HG03045 (cell line): Measurements from ENCODE around the gene OSBPL6.

Experiments used
- ATAC-seq: cut with Tn5 transposase; IDR thresholded peaks from one replicate; pipeline ENCODE4 v1.9.1; 2021; ENCODE audit warnings: mild to moderate bottlenecking, moderate library complexity; ENCODE audit not compliant: unreplicated experiment

The OSBPL6 gene

DNA sequence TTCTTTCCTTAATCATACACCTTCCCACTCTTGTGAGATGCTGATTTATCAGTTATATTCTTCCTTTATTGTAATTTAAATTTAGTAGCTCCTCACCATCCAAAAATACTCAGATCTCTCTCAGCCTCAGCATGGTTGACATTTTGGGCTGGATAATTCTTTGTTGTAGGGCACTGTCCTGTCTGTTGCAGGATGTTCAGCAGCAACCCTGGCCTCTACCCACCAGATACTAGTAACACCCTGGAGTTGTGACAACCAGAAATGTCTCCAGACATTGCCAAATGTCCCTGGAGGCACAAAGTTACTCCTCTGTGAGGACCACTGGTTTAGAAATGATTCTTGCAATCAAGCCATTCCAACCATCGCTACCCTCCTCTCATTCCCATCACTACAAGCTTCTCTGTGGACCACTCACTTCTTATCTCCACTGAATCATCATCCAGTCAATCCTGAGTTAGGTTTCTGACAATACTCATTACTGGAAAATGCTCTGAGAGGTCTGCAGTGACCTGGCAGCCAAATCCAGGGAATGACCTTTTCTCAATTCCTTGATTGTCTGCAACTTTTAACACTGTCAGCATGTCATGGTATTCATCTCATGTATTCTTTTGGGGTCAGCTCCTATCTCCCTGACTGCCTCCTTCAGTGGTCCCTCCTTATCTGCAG, 43.3 kb downstream of the OSBPL6 start:
- no peak for ATAC-seq

DNA sequence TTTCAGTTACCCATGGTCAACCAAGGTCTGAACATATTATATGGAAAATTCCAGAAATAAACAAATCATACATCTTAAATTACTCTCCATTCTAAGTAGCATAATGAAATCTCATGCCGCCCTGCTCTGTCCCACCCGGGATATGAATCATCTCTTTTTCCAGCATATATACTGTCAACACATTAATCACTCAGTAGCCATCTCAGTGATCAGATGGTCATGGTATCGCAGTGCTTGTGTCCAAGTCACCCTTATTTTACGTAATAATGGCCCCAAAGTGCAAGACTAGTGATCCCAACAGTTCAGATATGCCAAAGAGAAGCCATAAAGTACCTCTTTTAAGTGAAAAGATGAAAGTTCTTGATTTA, 43.8 kb downstream of the OSBPL6 start:
- ATAC-seq = no peak

DNA sequence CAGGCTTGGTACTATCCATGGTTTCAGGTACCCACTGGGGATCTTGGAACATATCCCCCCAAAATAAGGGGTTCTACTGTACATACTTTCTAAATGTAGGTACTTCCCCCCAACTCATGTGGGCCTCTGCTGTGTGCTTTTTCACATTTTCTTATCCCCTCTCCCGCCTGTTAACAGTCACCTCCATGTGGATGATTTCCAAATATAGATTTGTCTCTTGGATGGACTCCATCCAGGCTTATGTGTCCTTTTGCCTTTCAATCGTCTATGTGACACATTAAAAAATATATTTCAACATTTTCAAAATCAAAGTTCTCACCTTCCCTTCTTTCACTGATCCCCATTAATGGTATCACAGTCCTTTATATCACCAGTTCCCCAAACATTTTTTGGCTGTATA, 44.4 kb downstream of the OSBPL6 start:
- ATAC-seq = no peak

DNA sequence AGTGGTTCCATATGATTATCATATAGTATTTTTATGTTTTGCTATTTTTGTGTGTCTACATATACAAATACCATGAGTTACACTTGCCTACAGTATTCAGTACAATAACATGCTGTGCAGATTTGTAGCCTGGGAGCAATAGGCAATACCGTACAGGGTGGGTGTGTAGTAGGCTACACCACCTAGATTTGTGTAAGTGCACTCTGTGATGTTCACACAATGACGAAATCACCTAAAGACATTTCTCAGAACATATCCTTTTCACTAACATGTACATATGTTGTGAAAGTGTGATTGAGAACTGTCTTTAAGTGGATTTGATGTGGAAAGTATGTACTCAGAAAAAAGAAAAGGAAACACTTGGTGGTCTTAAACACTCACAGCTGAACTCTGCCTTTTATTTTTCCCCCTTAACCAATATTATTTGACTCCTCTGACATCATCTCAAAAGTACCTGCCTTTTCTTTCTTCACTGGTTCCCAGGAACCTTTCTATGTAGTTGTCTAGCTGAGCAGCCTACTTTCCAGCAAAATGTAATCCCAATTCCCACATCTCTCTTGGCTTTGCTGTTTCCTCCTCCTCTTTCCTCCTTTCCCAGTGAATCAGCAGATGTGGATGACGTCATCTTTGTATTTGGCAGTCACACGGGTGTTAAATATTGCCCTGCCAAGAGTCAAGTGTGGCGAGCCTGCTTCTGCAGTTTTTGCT, 47.7 kb downstream of the OSBPL6 start:
- ATAC-seq = no peak

DNA sequence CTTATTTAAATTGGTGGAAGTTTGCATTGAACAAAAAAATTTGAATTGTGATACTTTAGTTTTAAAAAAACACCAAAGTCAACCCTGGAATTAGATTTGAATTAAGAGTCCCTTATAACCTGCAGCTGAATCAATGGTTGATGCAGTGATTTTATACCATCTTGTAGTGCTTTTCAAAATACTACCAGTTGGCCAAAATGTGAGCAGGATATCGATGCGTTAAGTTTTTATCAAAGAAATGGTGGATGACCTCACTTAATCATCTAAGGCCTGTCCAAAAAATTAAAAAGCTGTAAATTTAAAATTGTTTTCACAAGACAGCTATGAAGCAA, 48.2 kb downstream of the OSBPL6 start:
- no peak for ATAC-seq

DNA sequence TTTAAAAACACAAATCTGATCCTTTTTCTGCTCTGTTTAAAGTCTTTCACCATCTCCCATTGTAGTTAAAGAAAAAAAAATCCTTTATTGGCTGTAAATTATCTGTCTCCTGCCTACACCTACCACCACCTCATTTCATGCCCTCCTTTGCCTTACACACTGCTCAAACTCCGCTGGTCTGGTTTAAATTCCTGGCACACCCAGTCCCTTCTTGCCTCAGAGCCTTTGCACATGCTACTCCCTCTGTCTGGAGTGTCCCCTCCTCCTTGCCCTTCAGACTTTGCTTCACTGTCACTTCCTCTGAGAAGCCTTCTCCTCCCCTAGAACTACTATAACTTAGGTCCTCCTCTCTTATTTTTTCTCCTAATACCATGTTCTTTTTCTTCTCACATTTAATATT, 49.6 kb downstream of the OSBPL6 start:
- no peak for ATAC-seq

DNA sequence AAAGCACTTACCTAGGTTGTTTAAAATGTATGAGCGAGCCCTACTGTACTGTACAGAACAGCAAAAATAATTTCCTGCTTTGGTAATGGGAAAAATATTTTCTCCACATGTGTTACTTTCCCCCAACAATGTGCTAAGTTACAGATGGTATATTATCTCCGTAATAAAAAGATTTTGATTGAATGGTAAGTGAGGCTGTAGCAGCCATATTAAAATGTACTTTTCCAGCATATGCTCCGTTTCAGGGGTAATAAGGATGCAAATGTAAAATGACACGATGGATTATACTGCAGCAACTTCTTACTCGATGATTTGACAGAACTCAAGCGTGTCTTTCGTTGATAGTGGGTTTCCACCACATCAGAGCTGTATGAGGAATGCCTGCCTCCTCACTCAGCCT, 50.5 kb downstream of the OSBPL6 start:
- ATAC-seq = no peak

DNA sequence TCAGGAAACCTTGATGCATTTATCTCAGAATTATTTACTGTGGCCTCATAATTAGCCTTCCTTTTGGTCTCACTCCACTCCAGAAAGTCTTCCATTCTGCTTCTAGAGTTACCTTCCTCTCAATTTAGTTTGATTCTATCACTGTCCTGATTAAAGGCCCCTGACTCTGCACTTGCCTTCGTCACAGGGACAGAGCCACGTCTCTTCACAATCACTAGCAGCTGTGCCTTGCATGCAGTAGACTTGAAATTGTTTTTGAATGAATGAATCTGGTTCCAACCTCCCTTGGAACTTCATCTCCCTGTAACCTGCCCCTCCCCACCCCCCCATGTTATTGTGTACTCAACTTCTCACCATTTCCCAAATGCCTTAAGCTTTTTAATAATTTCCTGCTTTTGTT, 52.4 kb downstream of the OSBPL6 start:
- ATAC-seq = no peak

DNA sequence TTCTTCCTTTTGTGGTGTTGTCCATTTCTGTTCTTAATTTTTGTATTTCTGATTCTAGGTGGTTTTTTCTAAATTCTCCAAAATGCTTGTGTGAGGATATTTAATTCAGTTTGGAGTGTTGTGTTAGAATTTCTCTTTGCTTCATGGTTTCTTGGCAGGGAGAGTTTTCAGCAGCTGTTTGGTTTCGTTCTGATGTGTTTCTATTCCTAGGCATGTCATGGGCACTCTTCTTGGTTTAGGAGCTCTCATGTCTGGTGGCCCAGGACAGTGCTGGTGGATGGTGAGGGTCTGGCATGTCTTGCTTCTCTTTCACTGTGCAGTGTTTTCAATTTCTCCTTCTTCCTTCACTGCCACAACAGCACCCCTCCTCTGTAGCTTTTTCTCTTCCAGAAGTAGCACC, 52.9 kb downstream of the OSBPL6 start:
- ATAC-seq = no peak

DNA sequence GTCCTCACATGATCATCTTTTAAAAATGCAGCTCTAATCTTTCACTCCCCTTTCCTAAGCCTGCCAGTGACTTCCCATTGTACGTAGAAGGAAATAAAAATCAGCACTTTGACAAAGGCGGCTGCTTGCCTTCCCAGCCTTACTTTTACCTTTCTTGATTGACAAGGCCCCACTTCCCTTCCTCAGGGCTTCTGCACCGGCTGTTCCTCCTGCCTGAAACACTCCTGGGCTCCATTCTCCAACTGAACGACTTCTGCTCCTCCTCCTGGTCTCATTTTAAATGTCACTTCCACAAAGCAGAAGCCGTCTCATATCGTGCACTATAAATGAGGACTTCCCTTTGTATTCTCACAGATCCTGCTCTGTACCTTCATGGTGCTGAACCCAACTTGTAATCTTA, 56.1 kb downstream of the OSBPL6 start:
- ATAC-seq = no peak

DNA sequence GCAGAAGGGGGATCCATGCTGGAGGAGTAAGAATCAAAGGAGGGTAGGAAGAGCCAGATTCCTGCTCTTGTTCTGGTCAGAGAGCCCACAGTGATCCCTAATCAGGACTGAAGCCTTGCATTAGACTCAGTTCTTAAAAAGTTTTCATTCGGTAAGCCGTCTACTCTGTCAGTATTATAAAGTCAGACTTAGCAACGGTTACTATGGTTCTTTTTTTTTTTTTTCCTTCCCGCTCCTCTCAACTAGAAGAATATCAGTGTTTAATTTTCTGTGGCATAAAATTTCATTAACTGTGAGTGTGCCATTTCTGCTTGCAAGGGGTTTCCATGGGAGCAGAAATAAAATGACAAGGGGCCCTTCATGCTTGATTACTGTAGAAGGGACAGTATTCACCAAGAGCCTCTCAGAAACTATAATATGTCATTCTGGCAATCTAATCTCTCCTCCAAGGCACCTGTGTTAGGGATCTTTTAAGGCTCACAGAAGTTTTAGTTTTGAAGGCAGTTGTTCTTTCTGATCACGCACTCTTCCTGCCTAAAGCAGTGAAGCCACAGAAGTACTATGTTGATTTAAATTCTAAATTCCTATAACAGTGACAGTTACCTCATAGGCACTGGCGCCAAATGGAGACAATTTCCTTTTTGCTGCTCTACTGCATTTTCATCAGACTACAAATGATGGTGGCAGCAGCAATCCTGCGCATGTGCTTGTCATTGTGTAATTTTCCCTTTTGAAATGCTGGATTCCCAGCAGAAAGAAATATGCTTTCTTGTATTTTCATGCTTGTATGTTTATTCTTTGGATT, 57.0 kb downstream of the OSBPL6 start:
- no peak for ATAC-seq

DNA sequence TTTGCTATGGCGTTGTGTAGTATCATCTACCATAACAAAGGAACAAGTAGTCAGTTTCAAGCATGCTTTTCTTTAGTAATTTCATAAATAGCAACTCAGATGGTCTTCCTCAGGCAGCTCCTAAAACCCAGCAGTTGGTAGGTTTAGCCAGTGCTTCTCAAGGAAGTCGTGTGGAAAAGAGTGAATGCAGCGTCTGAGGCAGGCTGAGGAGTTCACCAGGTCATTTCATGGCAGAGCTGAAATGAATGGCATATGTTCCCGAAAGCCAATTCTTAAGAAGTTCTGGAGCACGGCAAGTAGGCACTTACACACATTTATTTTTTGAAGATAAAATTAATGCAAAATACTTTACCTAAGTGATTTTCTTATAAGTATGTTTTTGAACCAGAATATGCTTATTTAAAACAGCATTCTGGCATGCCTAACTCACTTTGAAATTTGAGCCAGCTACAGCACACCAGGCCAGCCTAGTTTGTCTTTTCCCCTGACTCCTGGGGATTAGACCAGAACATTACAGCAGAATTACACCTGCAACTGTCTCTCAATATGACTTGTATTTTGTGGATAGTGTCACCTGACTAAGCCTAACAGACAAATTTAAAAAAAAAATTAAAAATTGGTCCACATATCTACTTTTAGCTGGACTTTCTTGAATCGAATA, 62.2 kb downstream of the OSBPL6 start:
- no peak for ATAC-seq

DNA sequence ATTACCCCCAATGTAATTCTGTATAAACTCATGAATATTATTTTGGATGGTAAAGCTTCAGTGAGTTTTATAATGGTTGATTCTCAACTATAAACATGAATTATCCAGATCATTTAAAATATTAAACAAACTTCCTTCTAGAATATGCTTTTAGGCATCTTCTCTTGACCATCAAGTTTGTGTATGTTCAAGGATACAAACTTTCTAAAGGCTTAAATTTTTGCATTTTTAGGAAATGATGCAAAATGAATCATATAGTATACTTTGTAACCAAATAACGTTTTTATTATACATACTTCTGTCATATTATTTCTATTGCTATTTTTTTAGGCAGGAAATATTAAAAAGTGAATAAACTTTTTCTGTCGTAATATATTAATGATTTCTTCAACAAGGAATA, 62.8 kb downstream of the OSBPL6 start:
- ATAC-seq = no peak

DNA sequence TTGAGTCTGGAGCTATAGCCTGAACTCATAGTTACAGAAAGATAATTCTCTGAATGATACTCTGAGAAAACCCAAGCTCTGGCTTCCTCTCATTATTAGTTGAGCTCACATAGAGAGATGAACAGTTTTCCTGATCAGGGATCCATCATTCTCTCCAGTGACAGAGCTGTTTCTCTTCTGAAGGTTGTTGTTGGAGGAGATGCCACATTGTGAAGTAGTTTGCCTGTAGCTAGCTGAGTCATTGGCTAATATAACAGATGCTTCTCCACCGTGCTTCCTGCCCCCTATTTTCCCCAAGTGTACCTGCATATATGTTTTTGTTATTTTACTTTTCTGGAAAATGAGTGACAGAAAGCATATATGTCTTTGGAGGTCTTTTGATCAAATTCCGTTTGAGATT, 64.6 kb downstream of the OSBPL6 start:
- ATAC-seq = no peak

DNA sequence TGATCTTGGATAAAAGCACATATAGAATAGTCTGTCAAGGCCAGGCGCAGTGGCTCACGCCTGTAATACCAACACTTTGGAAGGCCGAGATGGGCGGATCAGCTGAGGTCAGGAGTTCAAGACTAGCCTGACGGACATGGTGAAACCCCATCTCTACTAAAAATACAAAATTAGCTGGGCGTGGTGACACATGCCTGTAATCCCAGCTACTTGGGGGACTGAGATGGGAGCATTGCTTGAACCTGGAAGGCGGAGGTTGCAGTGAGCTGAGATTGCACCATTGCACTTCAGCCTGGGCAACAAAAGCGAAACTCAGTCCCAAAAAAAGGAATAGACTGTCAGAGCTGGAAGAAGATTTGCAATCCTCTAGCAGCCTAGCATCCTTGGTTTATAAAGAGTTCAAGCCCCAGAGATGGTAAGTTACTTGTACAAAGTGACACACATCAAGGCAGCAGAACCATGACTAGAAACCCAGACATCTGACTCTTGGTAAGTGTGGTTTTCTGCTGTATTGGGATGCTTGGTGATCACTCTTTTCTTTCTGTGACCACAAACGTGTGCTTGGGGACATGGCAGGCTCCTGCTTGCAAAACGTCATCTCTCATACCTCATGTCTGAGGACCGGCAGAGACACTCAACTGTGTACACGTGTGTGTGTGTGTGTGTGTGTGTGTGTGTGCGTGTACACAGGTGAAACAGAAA, 69.0 kb downstream of the OSBPL6 start:
- no peak for ATAC-seq

DNA sequence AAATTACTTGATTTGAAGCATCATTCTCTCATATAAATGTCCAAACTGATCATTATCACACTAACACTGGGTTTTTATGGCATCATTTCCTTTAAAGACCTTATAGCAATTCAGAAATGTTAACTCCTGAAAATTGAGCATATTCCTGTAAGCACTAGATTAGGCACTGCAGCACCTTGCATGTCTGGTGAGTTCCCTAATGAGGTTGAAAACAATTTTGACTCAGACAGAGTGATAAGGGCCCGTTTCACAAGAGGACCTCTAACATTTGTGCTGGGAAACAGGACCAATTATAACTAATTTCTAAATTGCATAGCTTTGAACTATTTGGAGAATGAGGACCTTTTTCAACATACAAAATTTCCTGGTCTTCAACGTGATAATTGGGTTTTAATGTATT, 69.9 kb downstream of the OSBPL6 start:
- no peak for ATAC-seq

DNA sequence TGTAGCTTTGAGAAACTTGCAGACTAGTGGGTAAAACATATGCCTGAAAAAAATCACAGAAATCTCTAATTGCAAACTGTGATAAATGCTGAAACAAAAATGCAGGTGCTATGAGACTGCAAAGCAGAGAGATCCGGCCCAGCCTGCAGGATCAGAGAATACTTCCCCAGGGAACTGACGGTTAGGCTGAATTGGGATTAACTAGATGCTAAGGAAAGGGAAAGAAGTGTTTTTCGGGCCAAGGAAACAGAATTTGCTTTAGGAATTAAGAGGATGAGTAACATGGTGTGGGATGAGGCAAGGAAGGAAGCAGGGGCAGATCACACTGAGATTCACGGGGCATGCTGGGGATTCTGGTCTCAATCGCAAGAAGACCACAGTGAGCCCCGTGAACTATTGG, 71.5 kb downstream of the OSBPL6 start:
- no peak for ATAC-seq

DNA sequence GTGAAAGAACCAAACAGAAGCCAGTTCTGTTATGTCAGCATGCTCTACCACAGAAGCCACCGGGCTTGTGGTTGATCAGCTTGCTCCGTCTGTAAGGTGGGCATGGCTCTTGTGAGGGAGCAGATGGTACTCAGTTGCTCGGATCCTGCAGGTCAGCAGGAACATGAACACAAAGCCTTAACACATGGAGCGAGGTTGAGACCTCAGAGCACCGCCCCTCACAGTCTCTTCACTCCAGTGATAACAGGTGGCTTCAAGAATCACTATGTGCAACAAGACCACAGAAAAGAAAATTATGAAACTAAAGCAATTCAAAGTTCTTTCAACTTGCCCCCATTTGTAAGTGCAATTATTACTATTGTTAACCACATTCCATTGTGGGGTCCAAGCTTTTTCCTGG, 72.1 kb downstream of the OSBPL6 start:
- ATAC-seq = no peak

DNA sequence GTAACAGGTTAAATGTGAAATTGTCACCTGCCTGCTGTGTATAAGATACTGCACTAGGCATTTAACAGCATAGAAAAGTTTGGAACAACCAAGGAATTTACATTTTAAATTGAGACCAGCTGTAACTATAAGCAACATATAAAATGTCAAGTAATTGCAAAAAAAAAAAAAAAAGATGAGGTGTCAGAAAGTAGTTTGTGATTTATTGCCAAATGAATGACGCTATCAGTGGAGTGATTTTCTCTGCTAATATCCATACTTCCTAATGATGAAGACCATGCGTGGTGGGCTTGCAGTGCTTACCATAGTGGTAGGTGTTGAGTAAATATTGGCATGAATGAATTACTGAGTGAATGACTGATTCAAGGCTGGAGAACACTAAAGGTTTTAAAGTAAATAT, 73.3 kb downstream of the OSBPL6 start:
- ATAC-seq = no peak

DNA sequence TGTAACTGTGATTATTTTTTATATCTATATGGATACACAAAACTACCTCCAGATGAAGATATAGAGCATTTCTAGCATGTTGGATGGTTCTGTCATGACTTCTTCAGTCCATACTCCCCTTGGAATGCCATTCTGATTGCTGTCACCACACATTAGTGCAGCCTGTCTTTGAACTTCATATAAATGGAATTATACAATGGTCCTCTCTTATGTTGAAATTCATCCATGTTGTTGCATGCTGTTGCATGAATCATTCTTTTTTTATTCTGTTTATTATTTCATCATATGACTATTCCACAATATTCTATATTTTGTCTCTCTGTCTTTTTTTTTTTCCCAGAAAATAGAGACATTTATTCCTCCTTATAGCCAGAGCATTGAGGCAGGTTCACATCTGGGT, 74.1 kb downstream of the OSBPL6 start:
- no peak for ATAC-seq
